MM.1S (cell line): Measurements from ENCODE around the gene OR13J1.

Source experiments
- CTCF ChIP-seq: fragments of 300-600 bp; sonication (generic); IDR thresholded peaks from 2 replicates; pipeline ENCODE4 v1.5.1; 2016; ENCODE audit warnings: antibody characterized with exemption, low read length, mixed read lengths
- EZH2 ChIP-seq: fragments of 300-600 bp; sonication (generic); optimal IDR thresholded peaks from 2 replicates; pipeline ENCODE3; 2017; ENCODE audit warnings: low read depth, mild to moderate bottlenecking, antibody characterized with exemption, low read length, mixed read lengths
- EZH2phosphoT487 ChIP-seq: fragments of 300-600 bp; sonication (generic); IDR thresholded peaks from 2 replicates; pipeline ENCODE4 v1.6.1; 2018; ENCODE audit warnings: antibody characterized with exemption, low read length

- no peak for TF ChIP-seq CTCF
- TF ChIP-seq EZH2, result no peak
- no peak for TF ChIP-seq EZH2phosphoT487
Observed at GRCh38 chr9:35914301-35914807, 44.2 kb upstream of the OR13J1 start.
